HK-2 (cell line): ENCODE data around the gene GRM7.

Source experiments
- DNase-seq: peaks from one replicate; pipeline ENCODE4 v3.0.0-alpha.2; 2018; ENCODE audit not compliant: unreplicated experiment

Gene GRM7

GRCh38 chr3:7400360-7400759 is 539.4 kb downstream of the GRM7 start:
- DNase-seq = no peak

- DNase-seq = no peak
Measured at GRCh38 chr3:7401418-7401817, 540.5 kb downstream of the GRM7 start.

GRCh38 chr3:7407107-7407506 is 546.2 kb downstream of the GRM7 start:
- no peak for DNase-seq

GRCh38 chr3:7410782-7411181 is 549.9 kb downstream of the GRM7 start:
- no peak for DNase-seq

GRCh38 chr3:7421065-7421464 is 560.1 kb downstream of the GRM7 start:
- DNase-seq = no peak

GRCh38 chr3:7423036-7423435 is 562.1 kb downstream of the GRM7 start:
- DNase-seq = no peak

- DNase-seq = no peak
Measured at GRCh38 chr3:7423995-7424394, 563.1 kb downstream of the GRM7 start.

GRCh38 chr3:7428206-7428718 is 567.3 kb downstream of the GRM7 start:
- no peak for DNase-seq

GRCh38 chr3:7432610-7433009 is 571.7 kb downstream of the GRM7 start:
- DNase-seq = no peak

- DNase-seq = no peak
Measured at GRCh38 chr3:7433073-7433472, 572.2 kb downstream of the GRM7 start.

GRCh38 chr3:7436542-7436941 is 575.6 kb downstream of the GRM7 start:
- DNase-seq = no peak

- DNase-seq = no peak
Measured at GRCh38 chr3:7437231-7437630, 576.3 kb downstream of the GRM7 start.

- no peak for DNase-seq
Measured at GRCh38 chr3:7439101-7439680, 578.3 kb downstream of the GRM7 start.

GRCh38 chr3:7444886-7445285 is 584.0 kb downstream of the GRM7 start:
- DNase-seq = no peak

- no peak for DNase-seq
Measured at GRCh38 chr3:7445331-7445730, 584.4 kb downstream of the GRM7 start.

GRCh38 chr3:7447197-7447769 is 586.4 kb downstream of the GRM7 start:
- DNase-seq = no peak

- DNase-seq = no peak
Measured at GRCh38 chr3:7456386-7456785, 595.5 kb downstream of the GRM7 start.

- DNase-seq = no peak
Measured at GRCh38 chr3:7461202-7461825, 600.4 kb downstream of the GRM7 start.

- DNase-seq = no peak
Measured at GRCh38 chr3:7469866-7470265, 609.0 kb downstream of the GRM7 start.

GRCh38 chr3:7484636-7485035 is 623.7 kb downstream of the GRM7 start:
- no peak for DNase-seq

- no peak for DNase-seq
Measured at GRCh38 chr3:7487763-7488162, 626.8 kb downstream of the GRM7 start.

- no peak for DNase-seq
Measured at GRCh38 chr3:7489417-7489816, 628.5 kb downstream of the GRM7 start.

GRCh38 chr3:7498715-7499114 is 637.8 kb downstream of the GRM7 start:
- DNase-seq = no peak
